ENCODE results near the gene CCDC60. TPM values are rescaled to one million over a fixed set of nuclear protein-coding genes. Genes with fewer than 3 reads are reported as not detected.

The CCDC60 gene
- total RNA-seq, 1 donor: not detected

- H3K4me1 ChIP-seq (ENCODE audit: insufficient read depth, low read length): no peaks in the 10 kb centered on the region
- no peaks in the 10 kb centered on the region for H3K9me3 ChIP-seq (ENCODE audit: low read depth, low read length)
- no peak overlapping the region for H3K4me3 ChIP-seq (ENCODE audit: low read length)
- no peaks in the 10 kb centered on the region for H3K27me3 ChIP-seq (ENCODE audit: insufficient read depth, low read length)
Observed at GRCh38 chr12:119366007-119366406, 31.5 kb downstream of the CCDC60 start.

- H3K9me3 ChIP-seq (ENCODE audit: low read depth, low read length): no peaks in the 10 kb centered on the region
- H3K4me1 ChIP-seq (ENCODE audit: insufficient read depth, low read length): no peaks in the 10 kb centered on the region
- no peak overlapping the region for H3K4me3 ChIP-seq (ENCODE audit: low read length)
- no peaks in the 10 kb centered on the region for H3K27me3 ChIP-seq (ENCODE audit: insufficient read depth, low read length)
Observed at GRCh38 chr12:119369161-119369560, 34.6 kb downstream of the CCDC60 start.

GRCh38 chr12:119369907-119370546 lies 35.5 kb downstream of the CCDC60 start:
- Histone ChIP-seq H3K4me3 (ENCODE audit: low read length) (no peak overlapping the region), H3K4me1 (ENCODE audit: insufficient read depth, low read length) (no peaks in the 10 kb centered on the region), H3K27me3 (ENCODE audit: insufficient read depth, low read length) (no peaks in the 10 kb centered on the region), H3K9me3 (ENCODE audit: low read depth, low read length) (no peaks in the 10 kb centered on the region)

- no peaks in the 10 kb centered on the region for H3K27me3 ChIP-seq (ENCODE audit: insufficient read depth, low read length)
- no peak overlapping the region for H3K4me3 ChIP-seq (ENCODE audit: low read length)
- H3K9me3 ChIP-seq (ENCODE audit: low read depth, low read length): no peaks in the 10 kb centered on the region
- H3K4me1 ChIP-seq (ENCODE audit: insufficient read depth, low read length): no peaks in the 10 kb centered on the region
Observed at GRCh38 chr12:119372540-119372939, 38.0 kb downstream of the CCDC60 start.

- Histone ChIP-seq H3K4me1 (ENCODE audit: insufficient read depth, low read length) (no peaks in the 10 kb centered on the region), H3K9me3 (ENCODE audit: low read depth, low read length) (no peaks in the 10 kb centered on the region), H3K27me3 (ENCODE audit: insufficient read depth, low read length) (no peaks in the 10 kb centered on the region), H3K4me3 (ENCODE audit: low read length) (no peak overlapping the region)
Observed at GRCh38 chr12:119373001-119373400, 38.5 kb downstream of the CCDC60 start.

- Histone ChIP-seq H3K27me3 (ENCODE audit: insufficient read depth, low read length) (no peaks in the 10 kb centered on the region), H3K4me1 (ENCODE audit: insufficient read depth, low read length) (no peaks in the 10 kb centered on the region), H3K9me3 (ENCODE audit: low read depth, low read length) (no peaks in the 10 kb centered on the region), H3K4me3 (ENCODE audit: low read length) (no peak overlapping the region)
Observed at GRCh38 chr12:119373666-119374065, 39.1 kb downstream of the CCDC60 start.

GRCh38 chr12:119374635-119375034 lies 40.1 kb downstream of the CCDC60 start:
- no peaks in the 10 kb centered on the region for H3K4me1 ChIP-seq (ENCODE audit: insufficient read depth, low read length)
- no peaks in the 10 kb centered on the region for H3K27me3 ChIP-seq (ENCODE audit: insufficient read depth, low read length)
- H3K9me3 ChIP-seq (ENCODE audit: low read depth, low read length): no peaks in the 10 kb centered on the region
- no peak overlapping the region for H3K4me3 ChIP-seq (ENCODE audit: low read length)

GRCh38 chr12:119375075-119375882 lies 40.8 kb downstream of the CCDC60 start:
- no peaks in the 10 kb centered on the region for H3K27me3 ChIP-seq (ENCODE audit: insufficient read depth, low read length)
- H3K4me3 ChIP-seq (ENCODE audit: low read length): no peak overlapping the region
- no peaks in the 10 kb centered on the region for H3K9me3 ChIP-seq (ENCODE audit: low read depth, low read length)
- H3K4me1 ChIP-seq (ENCODE audit: insufficient read depth, low read length): no peaks in the 10 kb centered on the region

GRCh38 chr12:119375883-119376190 lies 41.3 kb downstream of the CCDC60 start:
- H3K27me3 ChIP-seq (ENCODE audit: insufficient read depth, low read length): no peaks in the 10 kb centered on the region
- H3K4me1 ChIP-seq (ENCODE audit: insufficient read depth, low read length): no peaks in the 10 kb centered on the region
- no peak overlapping the region for H3K4me3 ChIP-seq (ENCODE audit: low read length)
- no peaks in the 10 kb centered on the region for H3K9me3 ChIP-seq (ENCODE audit: low read depth, low read length)

- no peaks in the 10 kb centered on the region for H3K9me3 ChIP-seq (ENCODE audit: low read depth, low read length)
- H3K4me1 ChIP-seq (ENCODE audit: insufficient read depth, low read length): no peaks in the 10 kb centered on the region
- H3K27me3 ChIP-seq (ENCODE audit: insufficient read depth, low read length): no peaks in the 10 kb centered on the region
- H3K4me3 ChIP-seq (ENCODE audit: low read length): no peak overlapping the region
Observed at GRCh38 chr12:119378903-119379302, 44.4 kb downstream of the CCDC60 start.

GRCh38 chr12:119381471-119382235 lies 47.1 kb downstream of the CCDC60 start:
- Histone ChIP-seq H3K27me3 (ENCODE audit: insufficient read depth, low read length) (no peaks in the 10 kb centered on the region), H3K4me3 (ENCODE audit: low read length) (no peak overlapping the region), H3K4me1 (ENCODE audit: insufficient read depth, low read length) (no peaks in the 10 kb centered on the region), H3K9me3 (ENCODE audit: low read depth, low read length) (no peaks in the 10 kb centered on the region)

GRCh38 chr12:119383206-119383605 lies 48.7 kb downstream of the CCDC60 start:
- no peaks in the 10 kb centered on the region for H3K27me3 ChIP-seq (ENCODE audit: insufficient read depth, low read length)
- H3K9me3 ChIP-seq (ENCODE audit: low read depth, low read length): no peaks in the 10 kb centered on the region
- no peak overlapping the region for H3K4me3 ChIP-seq (ENCODE audit: low read length)
- H3K4me1 ChIP-seq (ENCODE audit: insufficient read depth, low read length): no peaks in the 10 kb centered on the region

- Histone ChIP-seq H3K27me3 (ENCODE audit: insufficient read depth, low read length) (no peaks in the 10 kb centered on the region), H3K9me3 (ENCODE audit: low read depth, low read length) (no peaks in the 10 kb centered on the region), H3K4me1 (ENCODE audit: insufficient read depth, low read length) (no peaks in the 10 kb centered on the region), H3K4me3 (ENCODE audit: low read length) (no peak overlapping the region)
Observed at GRCh38 chr12:119384340-119384739, 49.8 kb downstream of the CCDC60 start.

GRCh38 chr12:119385659-119386058 lies 51.1 kb downstream of the CCDC60 start:
- Histone ChIP-seq H3K9me3 (ENCODE audit: low read depth, low read length) (no peaks in the 10 kb centered on the region), H3K4me3 (ENCODE audit: low read length) (no peak overlapping the region), H3K4me1 (ENCODE audit: insufficient read depth, low read length) (no peaks in the 10 kb centered on the region), H3K27me3 (ENCODE audit: insufficient read depth, low read length) (no peaks in the 10 kb centered on the region)

GRCh38 chr12:119389687-119390086 lies 55.2 kb downstream of the CCDC60 start:
- Histone ChIP-seq H3K4me1 (ENCODE audit: insufficient read depth, low read length) (no peaks in the 10 kb centered on the region), H3K27me3 (ENCODE audit: insufficient read depth, low read length) (no peaks in the 10 kb centered on the region), H3K4me3 (ENCODE audit: low read length) (no peak overlapping the region), H3K9me3 (ENCODE audit: low read depth, low read length) (no peaks in the 10 kb centered on the region)

Data from mononuclear cell (primary cell).